GM18508 (cell line): ENCODE results near the gene CACNA2D3.

Experiments used
- ATAC-seq: cut with Tn5 transposase; IDR thresholded peaks from one replicate; pipeline ENCODE4 v1.9.1; 2021; ENCODE audit warnings: moderate number of reproducible peaks; ENCODE audit not compliant: insufficient read depth, unreplicated experiment

CACNA2D3 gene

GRCh38 chr3:54999159-54999558, 876.8 kb downstream of the CACNA2D3 start:
- ATAC-seq: no peak

GRCh38 chr3:54999811-55000210, 877.5 kb downstream of the CACNA2D3 start:
- ATAC-seq: no peak

- ATAC-seq: no peak
These were observed 878.2 kb downstream of the CACNA2D3 start for GRCh38 chr3:55000546-55000945.

- no peak for ATAC-seq
These were observed 878.6 kb downstream of the CACNA2D3 start for GRCh38 chr3:55000953-55001352.

- ATAC-seq: no peak
These were observed 880.1 kb downstream of the CACNA2D3 start for GRCh38 chr3:55002416-55002930.

GRCh38 chr3:55006244-55006676, 883.9 kb downstream of the CACNA2D3 start:
- ATAC-seq: no peak

- no peak for ATAC-seq
These were observed 885.6 kb downstream of the CACNA2D3 start for GRCh38 chr3:55007971-55008370.

- ATAC-seq: no peak
These were observed 887.0 kb downstream of the CACNA2D3 start for GRCh38 chr3:55009372-55009771.

GRCh38 chr3:55012091-55012490, 889.7 kb downstream of the CACNA2D3 start:
- no peak for ATAC-seq

GRCh38 chr3:55013145-55013925, 891.0 kb downstream of the CACNA2D3 start:
- no peak for ATAC-seq

GRCh38 chr3:55014081-55014480, 891.7 kb downstream of the CACNA2D3 start:
- no peak for ATAC-seq

- no peak for ATAC-seq
These were observed 892.6 kb downstream of the CACNA2D3 start for GRCh38 chr3:55014906-55015305.

- no peak for ATAC-seq
These were observed 895.5 kb downstream of the CACNA2D3 start for GRCh38 chr3:55017876-55018275.

- ATAC-seq: no peak
These were observed 908.6 kb downstream of the CACNA2D3 start for GRCh38 chr3:55030938-55031337.

- no peak for ATAC-seq
These were observed 914.7 kb downstream of the CACNA2D3 start for GRCh38 chr3:55036883-55037577.

- ATAC-seq: no peak
These were observed 920.2 kb downstream of the CACNA2D3 start for GRCh38 chr3:55042591-55042990.

GRCh38 chr3:55044486-55044885, 922.1 kb downstream of the CACNA2D3 start:
- ATAC-seq: no peak

- ATAC-seq: no peak
These were observed 936.8 kb downstream of the CACNA2D3 start for GRCh38 chr3:55059027-55059629.

- no peak for ATAC-seq
These were observed 938.8 kb downstream of the CACNA2D3 start for GRCh38 chr3:55060896-55061719.

- ATAC-seq: no peak
These were observed 939.3 kb downstream of the CACNA2D3 start for GRCh38 chr3:55061720-55062034.
